Measurements from ENCODE around the gene OR4P4. TPM values are rescaled to one million over a fixed set of nuclear protein-coding genes. Genes with fewer than 3 reads are reported as not detected.

OR4P4 gene
- total RNA-seq, 1 donor from 2014 or later = not detected

DNA sequence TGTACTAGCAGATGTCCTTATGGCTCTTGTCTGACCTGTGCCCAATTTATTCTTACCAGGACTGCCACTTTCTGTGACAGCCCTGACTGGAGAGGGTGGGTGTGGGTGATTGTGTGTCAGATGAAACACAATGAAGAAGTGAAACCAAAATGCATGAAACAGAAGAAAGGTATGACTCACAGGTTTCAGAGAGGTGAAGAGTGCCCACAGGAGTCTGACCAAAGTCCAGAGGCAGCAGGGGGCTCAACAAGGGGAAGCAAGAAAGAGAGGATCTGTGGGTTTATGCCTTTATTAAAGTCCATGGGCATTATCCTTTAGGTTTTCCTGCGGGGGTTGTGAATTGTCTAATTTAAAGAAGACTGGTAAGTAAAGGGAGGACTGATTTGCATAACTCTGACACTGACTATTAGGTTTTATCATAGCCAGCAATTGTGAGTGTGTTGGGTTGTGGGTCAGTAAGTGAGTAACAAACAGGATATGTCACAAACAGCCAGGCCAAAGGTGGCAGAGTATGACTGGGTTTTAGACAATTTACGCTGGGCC, 23.2 kb downstream of the OR4P4 start:
- Mint-ChIP-seq H3K9me3 (no peaks in the 10 kb centered on the region), H3K36me3 (no peaks in the 10 kb centered on the region), H3K27ac (no peak overlapping the region), H3K27me3 (no peaks in the 10 kb centered on the region), H3K4me3 (no peak overlapping the region), H3K4me1 (ENCODE audit: unreplicated experiment) (no peaks in the 10 kb centered on the region)
- no peak for DNase-seq (ENCODE audit: extremely low spot score, unreplicated experiment)
- TF ChIP-seq, protein P1, sequence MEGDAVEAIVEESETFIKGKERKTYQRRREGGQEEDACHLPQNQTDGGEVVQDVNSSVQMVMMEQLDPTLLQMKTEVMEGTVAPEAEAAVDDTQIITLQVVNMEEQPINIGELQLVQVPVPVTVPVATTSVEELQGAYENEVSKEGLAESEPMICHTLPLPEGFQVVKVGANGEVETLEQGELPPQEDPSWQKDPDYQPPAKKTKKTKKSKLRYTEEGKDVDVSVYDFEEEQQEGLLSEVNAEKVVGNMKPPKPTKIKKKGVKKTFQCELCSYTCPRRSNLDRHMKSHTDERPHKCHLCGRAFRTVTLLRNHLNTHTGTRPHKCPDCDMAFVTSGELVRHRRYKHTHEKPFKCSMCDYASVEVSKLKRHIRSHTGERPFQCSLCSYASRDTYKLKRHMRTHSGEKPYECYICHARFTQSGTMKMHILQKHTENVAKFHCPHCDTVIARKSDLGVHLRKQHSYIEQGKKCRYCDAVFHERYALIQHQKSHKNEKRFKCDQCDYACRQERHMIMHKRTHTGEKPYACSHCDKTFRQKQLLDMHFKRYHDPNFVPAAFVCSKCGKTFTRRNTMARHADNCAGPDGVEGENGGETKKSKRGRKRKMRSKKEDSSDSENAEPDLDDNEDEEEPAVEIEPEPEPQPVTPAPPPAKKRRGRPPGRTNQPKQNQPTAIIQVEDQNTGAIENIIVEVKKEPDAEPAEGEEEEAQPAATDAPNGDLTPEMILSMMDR (conservative IDR thresholded peaks at IDR 0.05) = no peak

DNA sequence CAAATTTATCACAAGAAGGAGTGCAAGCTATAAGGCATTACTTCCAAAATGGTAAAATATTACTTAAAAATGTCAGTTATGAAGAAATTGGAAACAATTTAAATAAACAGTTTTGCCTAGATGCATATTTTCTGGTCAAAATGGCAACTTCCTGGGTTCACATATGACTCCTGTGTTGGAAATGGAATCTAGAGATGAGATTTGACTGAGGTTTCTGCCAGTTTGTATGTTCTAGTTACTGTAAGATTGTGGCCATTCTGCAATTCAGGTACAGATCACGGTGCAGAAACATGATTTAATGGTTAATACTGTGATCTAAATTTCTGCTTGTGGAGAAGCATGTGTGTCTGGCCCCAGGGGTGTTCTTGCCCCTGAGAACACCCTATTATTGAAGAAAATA, 23.7 kb downstream of the OR4P4 start:
- DNase-seq (ENCODE audit: extremely low spot score, unreplicated experiment) = no peak
- Mint-ChIP-seq H3K27ac (no peak overlapping the region), H3K9me3 (no peaks in the 10 kb centered on the region), H3K27me3 (no peaks in the 10 kb centered on the region), H3K36me3 (no peaks in the 10 kb centered on the region), H3K4me1 (ENCODE audit: unreplicated experiment) (no peaks in the 10 kb centered on the region), H3K4me3 (no peak overlapping the region)
- TF ChIP-seq, protein P1 (conservative IDR thresholded peaks at IDR 0.05) = no peak

DNA sequence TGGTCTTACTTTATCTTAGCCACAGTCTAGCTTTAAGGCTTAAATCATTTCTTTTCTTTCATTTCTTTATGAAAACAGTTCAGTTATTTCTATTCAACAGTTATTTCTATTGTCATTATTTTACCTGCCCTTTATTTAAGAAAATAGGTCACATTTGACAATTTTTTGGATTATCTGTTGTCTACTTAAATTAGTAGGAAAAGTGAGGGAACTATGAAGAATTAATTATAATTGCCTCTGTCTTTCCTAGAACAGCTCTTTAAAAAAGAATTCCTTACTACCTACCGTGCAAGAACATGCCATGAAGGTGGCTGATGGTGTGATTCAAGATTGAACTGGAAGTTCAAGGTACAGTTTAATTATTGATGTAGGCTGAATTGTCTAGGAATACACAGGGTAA, 27.0 kb downstream of the OR4P4 start, which contains the start of gene OR4C6:
OR4C6 (plus strand) TSS at position 301 of the 400 bp plus-strand sequence. CDS start 2,966 bp downstream, outside the sequence.
- Mint-ChIP-seq H3K4me1 (ENCODE audit: unreplicated experiment) (no peaks in the 10 kb centered on the region), H3K27me3 (no peaks in the 10 kb centered on the region), H3K27ac (no peak within 1 kb of the TSS), H3K9me3 (no peaks in the 10 kb centered on the region), H3K36me3 (no peaks in the 10 kb centered on the region), H3K4me3 (no peak within 1 kb of the TSS)
- TF ChIP-seq, protein P1 (conservative IDR thresholded peaks at IDR 0.05) = no peak
- no peak for DNase-seq (ENCODE audit: extremely low spot score, unreplicated experiment)

DNA sequence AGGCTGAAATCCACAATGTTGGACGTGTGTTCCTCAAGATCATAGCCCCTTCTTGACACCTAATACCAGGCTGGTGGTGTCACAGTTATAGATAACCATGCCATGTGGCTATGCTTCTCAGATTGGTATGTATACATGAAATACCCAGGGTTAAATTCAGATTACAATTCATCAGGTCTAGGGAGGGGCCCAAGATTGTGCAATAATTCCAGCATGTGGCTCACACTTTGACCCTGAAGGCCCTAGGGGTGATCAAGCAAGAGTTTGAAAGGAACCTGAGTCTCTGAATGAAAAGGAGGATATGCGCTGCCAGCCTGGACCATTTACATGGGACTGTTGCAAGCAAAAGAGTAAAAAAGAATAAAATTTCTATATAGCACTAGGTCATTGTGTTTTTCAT, 34.5 kb downstream of the OR4P4 start:
- DNase-seq (ENCODE audit: extremely low spot score, unreplicated experiment) = no peak
- TF ChIP-seq, protein P1 (conservative IDR thresholded peaks at IDR 0.05) = no peak
- Mint-ChIP-seq H3K4me3 (no peak overlapping the region), H3K36me3 (no peaks in the 10 kb centered on the region), H3K4me1 (ENCODE audit: unreplicated experiment) (no peaks in the 10 kb centered on the region), H3K27me3 (no peaks in the 10 kb centered on the region), H3K9me3 (no peaks in the 10 kb centered on the region), H3K27ac (no peak overlapping the region)

DNA sequence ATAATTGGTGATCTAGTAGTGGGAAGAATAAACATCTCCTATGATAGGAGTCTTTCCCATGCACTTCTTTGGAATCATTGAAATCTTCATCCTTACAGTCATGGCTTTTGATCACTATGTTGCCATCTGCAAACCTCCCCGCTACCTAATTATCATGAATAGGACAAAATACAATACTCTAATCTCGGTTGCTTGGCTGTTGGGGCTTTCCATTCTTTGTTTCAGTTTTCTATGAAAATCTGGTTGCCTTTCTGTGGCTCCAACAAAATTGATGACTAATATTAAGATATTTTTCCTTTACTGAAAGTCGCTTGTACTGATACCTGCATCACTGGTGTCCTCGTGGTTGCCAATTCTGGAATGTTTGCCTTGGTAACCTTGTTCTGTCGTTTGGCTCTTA, 38.9 kb downstream of the OR4P4 start:
- DNase-seq (ENCODE audit: extremely low spot score, unreplicated experiment) = no peak
- Mint-ChIP-seq H3K4me1 (ENCODE audit: unreplicated experiment) (no peaks in the 10 kb centered on the region), H3K27me3 (no peaks in the 10 kb centered on the region), H3K27ac (no peak overlapping the region), H3K9me3 (no peaks in the 10 kb centered on the region), H3K4me3 (no peak overlapping the region), H3K36me3 (no peaks in the 10 kb centered on the region)
- TF ChIP-seq, protein P1 (conservative IDR thresholded peaks at IDR 0.05) = no peak

Other genes starting within 250 kb of the OR4P4 start
- not detected in 2 replicates for gene OR4C15, start 80.6 kb upstream of the OR4P4 start, total RNA-seq (ENCODE audit: low replicate concordance)
- gene OR4C16, start 63.0 kb upstream of the OR4P4 start, total RNA-seq (ENCODE audit: low replicate concordance) = not detected in 2 replicates
- not detected in 2 replicates for gene OR4C11, start 27.5 kb upstream of the OR4P4 start, total RNA-seq (ENCODE audit: low replicate concordance)
- not detected in 2 replicates for gene OR4S2, start 13.2 kb downstream of the OR4P4 start, total RNA-seq (ENCODE audit: low replicate concordance)
- gene OR4C6, start 27.1 kb downstream of the OR4P4 start, total RNA-seq (ENCODE audit: low replicate concordance) = not detected in 2 replicates
- not detected in 2 replicates for gene OR5D13, start 138.3 kb downstream of the OR4P4 start, total RNA-seq (ENCODE audit: low replicate concordance)
- gene OR5D14, start 160.4 kb downstream of the OR4P4 start, total RNA-seq (ENCODE audit: low replicate concordance) = not detected in 2 replicates
- gene OR5L1, start 176.3 kb downstream of the OR4P4 start, total RNA-seq (ENCODE audit: low replicate concordance) = not detected in 2 replicates
- not detected in 2 replicates for gene OR5D18, start 184.5 kb downstream of the OR4P4 start, total RNA-seq (ENCODE audit: low replicate concordance)
- gene OR5L2, start 192.1 kb downstream of the OR4P4 start, total RNA-seq (ENCODE audit: low replicate concordance) = not detected in 2 replicates
- not detected in 2 replicates for gene OR5D16, start 203.6 kb downstream of the OR4P4 start, total RNA-seq (ENCODE audit: low replicate concordance)
- not detected in 2 replicates for gene TRIM51, start 248.2 kb downstream of the OR4P4 start, total RNA-seq (ENCODE audit: low replicate concordance)